ENCODE results near the gene FAM171A2.

Gene FAM171A2

DNA sequence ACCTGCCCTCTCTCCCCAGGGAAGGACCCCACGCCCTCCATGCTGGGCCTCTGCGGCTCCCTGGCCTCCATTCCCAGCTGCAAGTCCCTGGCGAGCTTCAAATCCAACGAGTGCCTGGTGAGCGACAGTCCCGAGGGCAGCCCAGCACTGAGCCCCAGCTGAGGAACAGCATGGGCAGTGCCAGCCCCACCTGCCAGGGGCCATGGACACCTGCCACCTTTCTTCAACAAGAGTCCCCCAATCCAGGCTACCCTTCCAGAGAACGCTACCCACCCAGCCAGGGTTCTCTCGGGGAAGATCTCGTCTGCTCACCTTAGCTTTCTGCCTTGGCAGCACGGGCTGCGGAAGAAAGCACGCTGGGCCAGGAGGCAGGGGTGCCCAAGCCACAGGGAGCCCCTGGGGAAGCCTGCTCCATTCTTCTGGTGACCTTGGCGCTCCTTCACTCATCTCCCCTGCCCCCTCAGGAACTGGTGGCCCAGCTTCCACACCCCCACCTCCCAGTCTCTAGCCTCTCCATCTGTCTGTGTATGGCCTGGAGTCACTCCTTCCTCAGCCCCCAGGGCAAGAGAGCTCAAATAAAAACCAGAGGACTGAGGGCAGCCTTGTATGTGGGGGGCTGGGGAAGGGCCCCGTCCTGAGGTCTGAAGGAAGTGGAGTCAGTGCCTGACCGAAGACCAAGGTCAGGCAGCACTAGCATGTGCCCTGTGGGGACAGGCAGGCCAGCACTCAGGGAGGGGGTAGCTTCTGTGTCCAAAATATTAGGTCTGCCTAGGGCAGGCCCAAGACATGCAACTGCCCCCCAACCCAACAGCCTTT lies 45.4 kb downstream of the FAM171A2 start:
- no peak for DNase-seq (ENCODE audit: low read depth)

DNA sequence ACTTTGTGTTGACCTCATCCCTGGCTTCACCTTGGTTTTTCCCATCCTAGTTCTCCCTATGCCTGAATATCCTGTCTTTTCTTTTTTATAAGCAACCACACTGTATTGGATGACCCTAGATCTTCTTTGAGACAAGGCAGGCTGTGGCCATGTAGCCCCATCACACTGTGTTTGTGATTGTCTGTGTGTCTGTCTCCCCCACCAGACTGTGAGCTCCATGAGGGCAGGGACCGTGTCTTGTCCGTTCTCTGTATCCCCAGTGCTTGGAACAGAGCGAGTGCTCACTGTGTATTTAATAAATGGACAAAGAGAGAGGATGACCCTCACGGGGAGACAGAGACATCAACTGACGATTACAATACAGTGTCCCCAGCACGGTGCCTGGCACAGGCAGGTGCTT lies 46.1 kb downstream of the FAM171A2 start:
- DNase-seq (ENCODE audit: low read depth), result no peak

DNA sequence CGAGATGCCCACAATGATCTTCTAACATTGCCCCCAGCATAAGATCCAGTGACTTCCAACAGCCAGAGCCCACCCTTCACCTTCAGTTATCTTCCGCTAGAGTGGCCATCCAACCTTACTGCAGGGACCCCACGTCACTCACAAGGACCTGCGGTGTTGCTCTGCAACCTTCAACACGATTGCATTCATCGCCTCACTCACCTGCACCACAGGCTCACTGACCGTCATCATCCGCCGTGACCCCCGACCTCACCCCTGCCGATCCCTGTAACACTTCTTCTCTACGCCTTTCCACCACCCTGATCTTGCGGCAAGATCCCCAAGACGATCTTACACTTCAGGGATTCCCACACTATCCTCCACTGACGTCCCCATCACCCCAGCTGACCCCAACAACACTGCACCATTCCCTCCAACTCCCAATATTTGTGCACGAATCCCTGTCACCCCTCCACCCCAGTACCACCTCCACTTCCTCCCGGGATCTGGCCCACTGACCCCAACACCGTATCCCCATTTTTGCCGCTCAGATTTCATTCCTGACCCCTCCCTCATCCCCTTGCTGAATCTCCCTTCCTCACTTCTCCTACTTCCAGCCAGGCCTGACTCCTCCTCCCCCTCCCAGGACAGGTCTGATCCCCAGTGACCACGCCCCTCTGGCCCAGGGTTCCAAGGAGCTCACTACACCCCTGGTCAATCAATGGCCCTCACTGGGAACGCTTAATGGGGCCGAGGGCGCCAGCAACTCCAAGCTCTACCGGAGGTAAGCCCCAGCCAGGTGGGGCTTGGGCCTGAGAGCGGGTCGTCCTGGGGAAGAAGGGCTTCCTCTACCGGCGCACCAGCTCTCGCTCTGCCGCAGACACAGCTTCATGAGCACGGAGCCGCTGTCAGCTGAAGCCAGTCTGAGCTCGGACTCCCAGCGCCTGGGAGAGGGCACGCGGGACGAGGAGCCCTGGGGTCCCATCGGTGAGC lies 47.6 kb downstream of the FAM171A2 start:
- no peak for DNase-seq (ENCODE audit: low read depth)

DNA sequence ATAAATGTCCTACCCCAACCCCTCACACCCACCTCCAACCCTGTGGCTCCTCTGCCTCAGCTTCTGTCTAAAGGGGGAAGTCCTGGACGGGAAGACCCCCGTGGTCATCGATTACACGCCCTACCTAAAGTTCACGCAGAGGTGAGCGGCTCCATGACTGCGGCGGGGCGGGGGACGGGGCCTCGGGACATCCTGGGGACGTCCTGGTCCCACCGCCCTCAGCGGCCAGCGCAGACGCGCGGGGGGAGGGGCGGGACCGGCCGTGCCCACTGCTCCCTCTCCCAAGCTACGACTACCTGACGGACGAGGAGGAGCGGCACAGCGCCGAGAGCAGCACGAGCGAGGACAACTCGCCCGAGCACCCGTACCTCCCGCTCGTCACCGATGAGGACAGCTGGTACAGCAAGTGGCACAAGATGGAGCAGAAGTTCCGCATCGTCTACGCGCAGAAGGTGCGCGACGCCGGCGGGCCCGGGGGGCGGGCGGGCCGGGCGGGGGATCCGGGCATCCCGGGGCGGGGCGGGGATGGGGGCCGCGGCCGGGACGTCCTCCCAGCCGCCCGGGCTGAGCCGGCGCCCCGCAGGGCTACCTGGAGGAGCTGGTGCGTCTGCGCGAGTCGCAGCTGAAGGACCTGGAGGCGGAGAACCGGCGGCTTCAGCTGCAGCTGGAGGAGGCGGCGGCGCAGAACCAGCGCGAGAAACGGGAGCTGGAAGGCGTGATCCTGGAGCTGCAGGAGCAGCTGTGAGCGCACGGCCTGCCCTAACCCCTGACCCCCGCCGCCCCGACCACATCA lies 48.6 kb downstream of the FAM171A2 start:
- DNase-seq (ENCODE audit: low read depth), result no peak

DNA sequence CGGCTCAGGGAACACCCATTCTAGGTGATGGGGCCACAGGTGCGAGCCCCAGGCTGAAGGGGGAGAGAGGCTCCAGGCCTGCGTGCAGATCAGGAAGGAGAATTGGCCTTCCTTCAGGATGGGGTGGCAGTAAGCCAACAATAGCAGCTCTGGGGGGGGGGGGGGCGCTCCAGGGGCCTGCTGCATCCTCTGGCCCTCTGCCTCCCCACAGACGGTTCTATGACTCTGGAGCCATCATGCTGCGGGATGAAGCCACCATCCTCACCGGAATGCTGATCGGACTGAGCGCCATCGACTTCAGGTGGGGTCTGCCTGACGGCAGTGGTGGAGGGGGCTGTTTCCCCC lies 49.2 kb downstream of the FAM171A2 start:
- DNase-seq (ENCODE audit: low read depth), result no peak

DNA sequence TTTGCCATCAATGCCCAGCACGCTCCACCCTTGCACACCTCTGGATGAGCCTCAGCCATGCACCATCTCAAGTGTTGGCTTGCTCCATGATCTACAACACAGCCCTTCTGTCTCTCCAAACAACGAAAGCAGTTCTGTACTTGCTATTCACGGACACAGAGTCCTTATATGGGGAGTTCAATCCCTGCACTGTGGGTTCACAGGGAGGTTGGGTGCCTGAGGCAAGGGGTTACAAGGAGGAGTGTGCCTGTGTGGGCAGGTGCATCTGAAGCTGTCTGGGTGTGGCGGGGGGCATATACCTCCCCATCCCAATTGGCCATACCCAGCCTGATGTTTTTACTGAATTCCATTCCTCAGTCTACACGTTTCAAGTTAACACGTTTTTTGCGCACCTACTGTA lies 49.6 kb downstream of the FAM171A2 start:
- DNase-seq (ENCODE audit: low read depth), result no peak

DNA sequence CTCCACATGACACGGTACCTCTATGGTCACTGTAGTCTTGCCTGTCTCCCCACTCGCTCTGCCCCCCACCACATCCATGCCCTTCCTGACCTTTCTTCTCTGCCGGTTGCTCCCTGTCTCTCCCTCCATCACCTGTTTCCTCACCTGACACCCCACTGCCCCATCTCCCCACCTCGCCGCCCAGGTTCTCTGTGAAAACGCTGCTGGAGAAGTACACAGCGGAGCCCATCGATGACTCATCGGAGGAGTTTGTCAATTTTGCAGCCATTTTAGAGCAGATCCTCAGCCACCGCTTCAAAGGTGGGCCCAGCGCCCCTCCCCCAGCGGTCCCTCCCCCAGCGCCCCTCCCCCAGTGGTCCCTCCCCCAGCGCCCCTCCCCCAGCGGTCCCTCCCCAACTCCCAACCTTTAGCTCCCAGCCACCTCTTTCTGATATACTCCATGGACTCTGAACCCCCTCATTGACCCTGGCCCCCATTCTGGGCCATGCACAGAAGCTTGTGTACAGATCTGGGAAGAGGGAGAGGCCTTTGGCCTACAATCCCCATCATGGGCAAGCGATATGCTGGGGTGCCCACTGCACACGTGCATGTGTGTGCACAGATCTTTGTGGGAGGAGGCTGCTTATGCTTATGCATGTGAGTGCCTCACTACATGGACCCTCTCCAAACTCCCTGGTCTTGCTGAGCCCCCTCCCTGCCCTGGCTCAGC lies 51.1 kb downstream of the FAM171A2 start:
- DNase-seq (ENCODE audit: low read depth), result no peak

DNA sequence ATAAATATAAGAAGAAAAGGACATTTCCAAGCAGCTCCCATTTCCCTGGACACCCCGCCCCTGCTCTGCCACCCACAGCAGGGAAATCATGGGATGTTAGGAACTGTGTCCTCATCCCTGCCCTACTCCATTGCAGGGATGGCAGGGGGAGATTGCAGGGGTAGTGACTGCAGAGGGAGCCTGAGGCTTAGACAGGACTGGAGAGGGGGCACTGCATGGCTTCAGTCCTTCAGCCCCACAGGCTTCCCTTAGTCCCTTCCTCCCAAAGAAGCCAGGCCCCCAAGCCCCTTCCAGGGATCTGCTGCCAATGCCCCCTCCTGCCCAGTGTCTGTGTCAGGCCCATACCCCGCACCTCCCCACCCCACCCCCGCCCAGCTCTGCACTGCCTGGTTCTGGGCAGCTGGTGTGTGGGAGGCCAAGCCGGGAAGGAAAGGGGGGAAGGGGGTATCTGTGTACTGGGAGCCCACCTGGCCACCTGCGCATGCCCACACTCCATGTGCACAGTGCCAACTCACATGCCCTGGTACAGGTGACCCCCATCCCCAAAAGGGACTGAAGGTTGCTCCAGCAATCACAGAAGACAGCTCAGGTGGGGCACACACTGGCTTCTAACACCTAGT lies 52.0 kb downstream of the FAM171A2 start:
- no peak for DNase-seq (ENCODE audit: low read depth)

DNA sequence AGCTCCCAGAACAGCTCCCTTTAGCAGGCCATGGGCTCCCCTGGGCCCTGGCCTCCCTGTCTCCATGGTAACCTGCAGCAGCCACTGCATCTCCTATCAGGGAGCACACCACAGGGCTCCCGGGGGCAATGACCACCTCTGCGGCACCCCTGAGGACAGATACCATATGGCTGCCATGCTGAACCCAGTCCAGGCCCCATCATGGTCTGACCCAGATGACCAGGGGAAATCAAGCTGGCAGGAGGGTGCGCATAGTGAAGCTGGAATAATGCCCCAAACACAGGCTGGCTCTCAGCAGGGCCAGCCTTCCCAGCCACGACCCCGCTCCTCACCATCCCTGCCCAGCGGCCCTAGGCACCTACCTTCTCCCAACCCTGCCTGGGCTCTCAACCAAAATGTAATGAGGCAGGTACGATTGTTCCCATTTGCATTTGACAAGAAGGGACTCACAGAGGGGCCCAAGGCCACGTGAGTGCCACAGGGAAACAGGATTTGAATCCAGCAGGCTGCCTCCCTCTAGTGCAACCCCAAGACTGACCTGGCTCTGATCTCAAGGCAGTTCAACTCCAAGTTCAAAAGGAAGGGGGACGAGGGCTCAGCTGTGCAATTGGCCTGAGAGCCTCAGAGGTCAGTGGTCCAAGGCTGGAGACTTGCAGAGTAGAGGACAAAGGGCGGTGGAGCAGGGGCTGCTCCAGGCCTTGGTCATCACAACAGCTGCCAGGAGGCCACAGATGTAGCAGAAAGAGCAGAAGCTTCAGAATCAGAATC lies 52.9 kb downstream of the FAM171A2 start:
- DNase-seq (ENCODE audit: low read depth), result no peak

DNA sequence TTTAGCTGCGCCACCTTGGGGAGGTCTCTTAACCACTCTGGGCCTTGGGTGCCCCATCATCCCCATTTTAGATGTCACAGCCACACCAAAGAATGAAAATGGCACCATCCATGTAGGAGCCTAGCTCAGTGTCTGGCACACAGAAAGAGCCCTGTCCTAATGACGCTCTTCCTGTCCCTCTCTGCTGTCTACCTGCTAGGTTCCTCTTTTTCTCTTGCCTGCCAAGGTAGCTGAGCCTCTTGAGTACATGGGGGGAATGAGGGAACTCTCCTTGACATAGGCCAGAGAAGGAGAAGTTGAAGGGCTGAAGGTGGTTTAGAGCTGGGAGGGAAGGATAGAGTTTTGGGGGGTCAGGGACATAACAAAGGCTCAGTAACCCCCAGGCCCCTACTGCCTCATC lies 53.5 kb downstream of the FAM171A2 start:
- DNase-seq (ENCODE audit: low read depth), result no peak

DNA sequence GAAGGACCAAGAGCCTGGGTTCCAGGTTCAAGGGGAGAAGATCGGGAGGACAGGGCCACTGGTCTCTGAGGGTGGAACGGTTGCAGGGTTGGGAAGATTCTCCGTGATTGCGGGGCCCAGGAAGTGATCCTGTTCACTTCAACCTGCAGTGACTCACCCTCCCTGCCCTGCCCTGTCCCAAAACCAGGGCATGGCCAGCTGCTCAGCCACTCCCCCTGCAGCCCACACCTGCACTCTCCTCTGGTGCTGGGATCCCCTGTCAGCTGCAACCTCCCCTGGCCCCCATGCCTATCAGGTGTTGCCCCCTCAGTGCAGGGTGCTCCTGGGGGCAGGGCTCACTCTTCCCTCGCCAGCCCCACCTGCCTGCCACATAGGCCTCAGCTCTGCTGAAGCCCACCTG lies 54.2 kb downstream of the FAM171A2 start:
- DNase-seq (ENCODE audit: low read depth), result no peak

DNA sequence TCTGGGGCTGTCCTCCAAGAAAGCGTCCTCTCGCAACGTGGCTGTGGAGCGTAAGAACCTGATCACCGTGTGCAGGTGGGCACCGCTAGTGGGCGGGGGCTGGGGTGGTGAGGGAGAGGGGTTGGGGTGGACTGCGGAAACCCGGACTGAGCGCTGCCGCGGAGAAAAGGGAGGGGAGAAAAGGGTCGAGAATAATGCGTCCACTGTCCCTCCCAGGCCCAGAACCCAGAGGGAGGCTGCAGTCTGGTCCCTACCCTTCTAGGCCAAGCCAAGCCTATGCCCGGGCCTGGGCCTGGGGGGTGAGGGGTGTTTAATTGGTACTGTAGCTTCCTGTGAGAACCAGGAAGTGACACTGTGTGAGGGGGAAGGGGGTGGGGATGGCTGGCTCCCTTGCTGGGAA lies 54.8 kb downstream of the FAM171A2 start:
- DNase-seq (ENCODE audit: low read depth), result no peak

DNA sequence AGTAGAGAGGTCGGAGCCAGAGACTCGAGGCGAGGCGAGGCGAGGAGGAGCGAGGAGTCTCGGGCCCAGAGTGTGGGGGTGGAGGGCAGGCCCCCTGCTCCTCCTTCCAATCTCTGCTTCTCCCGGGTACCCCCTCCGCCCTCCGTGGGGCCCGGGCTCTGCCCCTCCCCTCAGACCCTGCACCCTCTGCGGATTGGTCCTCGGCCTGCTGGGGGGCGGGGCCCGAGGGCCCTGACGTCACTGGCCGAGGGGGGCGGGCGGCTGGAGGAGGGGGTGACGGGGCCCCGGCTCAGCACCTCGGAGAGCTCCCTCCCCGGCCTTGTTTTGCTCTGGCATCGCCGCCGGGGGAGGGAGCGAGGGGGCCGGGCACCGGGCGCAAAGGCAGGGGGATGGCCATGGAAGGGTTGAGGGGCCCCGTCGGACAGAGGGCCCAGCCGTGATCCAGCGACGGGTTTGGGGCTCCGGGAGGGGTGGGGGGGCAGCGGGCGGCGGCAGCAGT lies 55.3 kb downstream of the FAM171A2 start, which contains the start of gene RUNDC3A:
Gene RUNDC3A, plus strand, starts transcription at position 282 of the 499 bp plus-strand sequence. CDS start 232 bp downstream, outside the sequence.
- DNase-seq (ENCODE audit: low read depth), result peak; percentile 75

DNA sequence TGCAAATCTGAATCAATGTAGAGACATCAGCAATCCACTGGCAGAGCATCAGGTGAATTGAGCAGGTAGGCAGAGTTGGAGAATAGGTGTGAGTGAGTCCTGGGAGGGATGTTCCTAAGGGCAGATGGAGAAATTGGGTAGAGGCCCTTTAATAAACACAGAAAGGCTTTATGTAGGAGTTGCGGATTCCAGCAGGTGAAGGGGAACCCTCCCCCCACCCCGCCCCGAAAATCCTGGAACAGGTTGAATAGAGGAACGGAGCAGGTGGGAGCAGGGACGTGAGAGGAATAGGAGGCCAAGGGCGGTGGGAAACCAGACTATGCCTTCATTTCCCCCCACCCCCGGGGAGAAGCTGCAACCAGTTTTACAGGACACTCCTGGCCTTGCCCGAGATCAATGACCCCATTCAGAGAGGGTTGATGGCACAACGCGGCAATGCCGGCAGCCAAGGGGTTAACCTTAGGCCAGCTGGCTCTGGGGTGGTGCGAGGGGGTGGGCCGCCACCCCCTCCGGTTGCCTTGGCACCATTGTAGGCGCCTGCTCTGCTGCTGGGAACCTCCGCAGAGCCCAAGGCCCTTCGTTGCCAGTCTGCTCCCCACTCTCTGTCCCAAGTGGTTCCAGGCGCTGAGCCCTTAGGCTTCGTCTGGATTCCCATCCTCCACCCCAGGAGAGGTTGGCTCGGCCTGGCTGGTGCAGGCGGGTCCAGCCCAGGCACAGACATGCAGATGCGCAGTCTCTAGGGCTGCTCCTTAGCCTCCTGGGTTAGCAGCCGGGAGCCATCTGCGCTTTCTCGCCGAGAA lies 56.1 kb downstream of the FAM171A2 start:
- DNase-seq (ENCODE audit: low read depth), result no peak

DNA sequence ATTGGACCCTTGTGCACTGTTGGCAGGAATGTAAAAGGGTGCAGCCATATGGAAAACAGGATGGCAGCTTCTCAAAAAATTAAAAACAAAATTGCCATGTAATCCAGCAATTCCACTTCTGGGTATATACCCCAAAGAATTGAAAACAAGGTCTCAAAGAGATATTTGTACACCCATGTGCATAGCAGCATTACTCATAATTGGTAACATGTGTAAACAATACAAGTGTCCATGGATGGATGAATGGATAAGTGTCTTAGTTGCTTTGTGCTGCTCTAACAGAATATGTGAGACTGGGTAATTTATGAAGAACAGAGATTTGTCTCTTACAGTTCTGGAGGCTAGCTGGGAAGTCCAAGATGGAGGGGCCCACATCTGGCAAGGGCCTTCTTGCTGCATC lies 59.0 kb downstream of the FAM171A2 start:
- no peak for DNase-seq (ENCODE audit: low read depth)
